AG04449 (cell line): Measurements from ENCODE around the gene KIF6.

Experiments used
- CTCF ChIA-PET: fragments of 350-600 bp; formaldehyde crosslinking; extraction: SDS; loops from one replicate; lab custom pipeline; 2021; ENCODE audit warnings: antibody characterized with exemption; lab: Yijun Ruan, JAX
- POLR2A ChIA-PET: fragments of 400-600, 350-600 bp; formaldehyde crosslinking; extraction: SDS; loops from one replicate; lab custom pipeline; 2020; ENCODE audit warnings: antibody characterized with exemption, inconsistent platforms; lab: Yijun Ruan, JAX
- DNase-seq: peaks from one replicate; pipeline ENCODE4 v3.0.0-alpha.2; 2010; ENCODE audit warnings: low read depth, low spot score
- H3K4me3 ChIP-seq: 2 replicates; pipeline ENCODE4 v1.5.1; 2011; ENCODE audit warnings: low read depth, mild to moderate bottlenecking, control low read depth, low read length
- TF ChIP-seq, protein P1 (sequence below): IDR thresholded peaks from one replicate; pipeline ENCODE4 v1.5.1; 2011; ENCODE audit warnings: mild to moderate bottlenecking, moderate library complexity, low read length, control low read depth, inconsistent platforms; ENCODE audit not compliant: insufficient read depth; ENCODE audit errors: missing control alignments

The KIF6 gene

GRCh38 chr6:39760226-39760952 is 35.2 kb upstream of the KIF6 start:
- no peak overlapping the region for H3K4me3 ChIP-seq
- DNase-seq = no peak
- TF ChIP-seq, protein P1, sequence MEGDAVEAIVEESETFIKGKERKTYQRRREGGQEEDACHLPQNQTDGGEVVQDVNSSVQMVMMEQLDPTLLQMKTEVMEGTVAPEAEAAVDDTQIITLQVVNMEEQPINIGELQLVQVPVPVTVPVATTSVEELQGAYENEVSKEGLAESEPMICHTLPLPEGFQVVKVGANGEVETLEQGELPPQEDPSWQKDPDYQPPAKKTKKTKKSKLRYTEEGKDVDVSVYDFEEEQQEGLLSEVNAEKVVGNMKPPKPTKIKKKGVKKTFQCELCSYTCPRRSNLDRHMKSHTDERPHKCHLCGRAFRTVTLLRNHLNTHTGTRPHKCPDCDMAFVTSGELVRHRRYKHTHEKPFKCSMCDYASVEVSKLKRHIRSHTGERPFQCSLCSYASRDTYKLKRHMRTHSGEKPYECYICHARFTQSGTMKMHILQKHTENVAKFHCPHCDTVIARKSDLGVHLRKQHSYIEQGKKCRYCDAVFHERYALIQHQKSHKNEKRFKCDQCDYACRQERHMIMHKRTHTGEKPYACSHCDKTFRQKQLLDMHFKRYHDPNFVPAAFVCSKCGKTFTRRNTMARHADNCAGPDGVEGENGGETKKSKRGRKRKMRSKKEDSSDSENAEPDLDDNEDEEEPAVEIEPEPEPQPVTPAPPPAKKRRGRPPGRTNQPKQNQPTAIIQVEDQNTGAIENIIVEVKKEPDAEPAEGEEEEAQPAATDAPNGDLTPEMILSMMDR = no peak
- POLR2A ChIA-PET = no interaction called here
- CTCF ChIA-PET = no interaction called here

DNA sequence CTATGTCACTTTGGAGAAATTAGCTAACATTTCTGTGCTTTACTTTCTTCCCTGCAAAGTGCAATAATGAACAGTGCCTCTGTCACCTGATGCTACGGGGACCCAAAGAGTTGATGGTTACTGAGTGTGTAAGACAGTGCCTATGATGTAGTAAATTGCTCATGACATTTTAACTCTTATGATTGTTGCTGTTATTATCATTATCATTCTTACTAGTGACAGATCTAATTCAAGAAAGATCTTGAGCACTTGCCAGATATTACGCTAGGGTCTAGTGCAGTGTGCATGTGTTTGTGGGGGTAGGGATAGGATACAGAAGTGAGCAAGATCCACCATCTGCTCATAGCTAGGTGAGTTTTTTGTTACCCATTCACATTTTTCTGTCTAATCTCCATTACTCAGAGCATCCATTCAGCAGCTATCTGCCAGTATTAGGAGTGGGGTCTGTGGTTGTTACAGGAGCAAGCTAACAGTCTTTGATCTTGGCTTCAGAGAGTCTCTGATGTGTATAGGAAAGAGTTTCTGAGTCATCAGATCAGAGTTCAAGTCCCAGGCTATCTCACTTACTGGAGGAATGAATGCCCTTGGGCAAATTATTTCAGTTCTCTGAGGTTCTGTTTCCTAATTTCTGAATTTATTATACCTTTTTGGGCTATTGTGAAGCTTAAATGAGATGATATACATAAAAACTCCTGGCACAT is 33.8 kb upstream of the KIF6 start:
- DNase-seq = no peak
- ChIA-PET POLR2A (no interaction called here), CTCF (interaction anchor here (1.3 kb wide), 1 partner anchor 13 kb away, joined by 3 read pairs; no protein-coding TSS in a partner anchor)
- TF ChIP-seq, protein P1 = no peak
- no peak overlapping the region for H3K4me3 ChIP-seq

DNA sequence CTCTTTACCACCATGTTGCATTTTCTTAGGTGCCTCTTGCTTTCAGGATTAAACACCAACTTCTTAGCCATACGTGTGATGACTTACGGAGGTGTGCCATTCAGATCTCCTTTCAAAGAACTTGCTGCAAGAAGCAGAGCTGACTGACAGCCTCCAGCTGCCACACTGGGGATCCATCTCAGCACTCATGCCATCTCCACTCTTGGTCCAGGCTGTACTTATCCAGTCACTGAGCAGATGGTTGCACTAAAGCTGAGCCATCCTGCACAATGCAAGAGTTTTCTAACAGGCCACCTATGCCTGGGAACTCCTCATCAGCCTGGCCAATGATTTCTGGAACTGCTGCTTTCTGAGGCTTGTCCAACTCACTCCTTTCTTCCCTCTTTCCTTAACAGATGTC is 31.4 kb upstream of the KIF6 start:
- TF ChIP-seq, protein P1 = no peak
- ChIA-PET CTCF (no interaction called here), POLR2A (no interaction called here)
- H3K4me3 ChIP-seq = no peak overlapping the region
- no peak for DNase-seq

- POLR2A ChIA-PET = no interaction called here
- H3K4me3 ChIP-seq = no peak overlapping the region
- DNase-seq = no peak
- TF ChIP-seq, protein P1 = no peak
- CTCF ChIA-PET = no interaction called here
Observed at GRCh38 chr6:39755231-39755630, 30.0 kb upstream of the KIF6 start.

GRCh38 chr6:39754514-39755115 is 29.4 kb upstream of the KIF6 start:
- POLR2A ChIA-PET = no interaction called here
- H3K4me3 ChIP-seq = no peak overlapping the region
- CTCF ChIA-PET = no interaction called here
- no peak for DNase-seq
- TF ChIP-seq, protein P1 = no peak

GRCh38 chr6:39753725-39754045 is 28.5 kb upstream of the KIF6 start:
- ChIA-PET POLR2A (no interaction called here), CTCF (no interaction called here)
- H3K4me3 ChIP-seq = no peak overlapping the region
- TF ChIP-seq, protein P1 = no peak
- no peak for DNase-seq
